Right cardiac atrium (tissue), 5 donors: ENCODE data around the gene MKI67. TPM values are rescaled to one million over a fixed set of nuclear protein-coding genes. Genes with fewer than 3 reads are reported as not detected.

Experiments
- ATAC-seq, 2 donors: fragments of 200-7000 bp; cut with Tn5 transposase; one replicate each; pipeline versions ENCODE4 v1.8.0 to v1.9.1; 2020; ENCODE audit warnings: moderate library complexity in 2 of 2, mild to moderate bottlenecking in 1 of 2
- DNase-seq, 3 donors: peaks; one replicate each; pipeline ENCODE4 v3.0.0-alpha.2; 2020
- H3K27ac ChIP-seq: one replicate; pipeline ENCODE4 v1.5.1; 2013; ENCODE audit warnings: mild to moderate bottlenecking, low read length, control low read depth, moderate library complexity
- H3K27me3 ChIP-seq: one replicate; pipeline ENCODE4 v1.6.1; 2013; ENCODE audit not compliant: control insufficient read depth, insufficient read depth
- H3K4me1 ChIP-seq: one replicate; pipeline ENCODE4 v1.6.1; 2013; ENCODE audit warnings: low read length; ENCODE audit not compliant: control insufficient read depth, insufficient read depth
- H3K4me3 ChIP-seq: one replicate; pipeline ENCODE4 v1.5.1; 2013; ENCODE audit warnings: low read length, control low read depth
- H3K9me3 ChIP-seq: one replicate; pipeline ENCODE4 v1.6.1; 2013; ENCODE audit warnings: low read length; ENCODE audit not compliant: control insufficient read depth
- WGBS: extraction: QIAGEN DNeasy Blood & Tissue Kit; methylation state at CpG from one replicate; pipeline ENCODE4 v1.1.7; 2013; 5-methylcytosine and 5-hydroxymethylcytosine counted together
- intact Hi-C, 4 donors: fragments of 100-400 bp; cut with DNase I; formaldehyde crosslinking; loops; one replicate each; pipeline versions ENCODE4 v1.11.0 to v1.14.0; 2022 to 2023
- polyA plus RNA-seq: library from polyadenylated mRNA; stranded (reverse); fragments of 200-250 nt; gene quantifications from one replicate; pipeline ENCODE4 v1.2.3, GENCODE V29; 2013
- total RNA-seq, 4 donors: library from RNA; stranded (reverse); fragmentation: NEBNext Ultra II Directional; extraction: Animal tissue kit (Norgen Biotek cat#: 25700); gene quantifications; one replicate each; pipeline ENCODE4 v1.2.1, GENCODE V29; 2021
- donor health status: healthy with polysubstance abuse.
- donor health status: DM: no; HTN: yes; CAD: no.
- donor health status: DM: no; HTN: no; CAD: no.
- donor health status: DM: no; HTN: yes; CAD: no; lungs with severe emphysema.
- donor health status: DM: yes; HTN: yes; CAD: no.

Gene MKI67
- total and polyA plus RNA-seq, 5 donors: 0.05 to 4.9 (median 0.45) TPM

- H3K4me3 ChIP-seq: no peak overlapping the region
- H3K27ac ChIP-seq: no peak overlapping the region
- no peak for DNase-seq
- intact Hi-C loops: no loop called here
- no peaks in the 10 kb centered on the region for H3K27me3 ChIP-seq
- no peak for ATAC-seq
- H3K4me1 ChIP-seq: no peaks in the 10 kb centered on the region
- H3K9me3 ChIP-seq: no peaks in the 10 kb centered on the region
Observed at GRCh38 chr10:128123846-128124245, 2.4 kb downstream of the MKI67 start.

GRCh38 chr10:128122931-128123330, 3.3 kb downstream of the MKI67 start:
- H3K4me3 ChIP-seq: no peak overlapping the region
- H3K4me1 ChIP-seq: no peaks in the 10 kb centered on the region
- DNase-seq (no peak), ATAC-seq (no peak)
- H3K27ac ChIP-seq: no peak overlapping the region
- no peaks in the 10 kb centered on the region for H3K9me3 ChIP-seq
- intact Hi-C loops: no loop called here
- WGBS: 78% methylated on average over 2 of the region's 2 CpGs
- no peaks in the 10 kb centered on the region for H3K27me3 ChIP-seq

GRCh38 chr10:128121750-128122412, 4.3 kb downstream of the MKI67 start:
- no peaks in the 10 kb centered on the region for H3K27me3 ChIP-seq

GRCh38 chr10:128116851-128117615, 9.2 kb downstream of the MKI67 start:
- no peaks in the 10 kb centered on the region for H3K9me3 ChIP-seq
- no peak overlapping the region for H3K27ac ChIP-seq
- intact Hi-C loops: no loop called here
- no peak for ATAC-seq
- H3K4me3 ChIP-seq: no peak overlapping the region
- no peak for DNase-seq
- no peaks in the 10 kb centered on the region for H3K4me1 ChIP-seq
- no peaks in the 10 kb centered on the region for H3K27me3 ChIP-seq
- 81% methylated on average over 13 of the region's 13 CpGs for WGBS

More at GRCh38 chr10:128121750-128122412, 4.3 kb downstream of the MKI67 start:
- no peak for DNase-seq
- no peak overlapping the region for H3K27ac ChIP-seq
- no peaks in the 10 kb centered on the region for H3K4me1 ChIP-seq
- intact Hi-C loops: no loop called here
- no peak for ATAC-seq
- H3K4me3 ChIP-seq: no peak overlapping the region
- no peaks in the 10 kb centered on the region for H3K9me3 ChIP-seq
- WGBS: 92% methylated on average over 5 of the region's 5 CpGs

GRCh38 chr10:128116187-128116586, 10.0 kb downstream of the MKI67 start:
- Histone ChIP-seq H3K27ac (no peak overlapping the region), H3K27me3 (no peaks in the 10 kb centered on the region), H3K9me3 (no peaks in the 10 kb centered on the region), H3K4me3 (no peak overlapping the region), H3K4me1 (no peaks in the 10 kb centered on the region)
- 85% methylated on average over 4 of the region's 4 CpGs for WGBS
- intact Hi-C loops: no loop called here
- no peak for DNase-seq
- no peak for ATAC-seq

GRCh38 chr10:128115356-128115755, 10.9 kb downstream of the MKI67 start:
- intact Hi-C loops: no loop called here
- no peak overlapping the region for H3K4me3 ChIP-seq
- no peaks in the 10 kb centered on the region for H3K27me3 ChIP-seq
- DNase-seq (no peak), ATAC-seq (no peak)
- no peak overlapping the region for H3K27ac ChIP-seq
- WGBS: 96% methylated on average over 8 of the region's 8 CpGs
- H3K9me3 ChIP-seq: no peaks in the 10 kb centered on the region
- no peaks in the 10 kb centered on the region for H3K4me1 ChIP-seq

GRCh38 chr10:128114901-128115300, 11.3 kb downstream of the MKI67 start:
- Histone ChIP-seq H3K27ac (no peak overlapping the region), H3K9me3 (no peaks in the 10 kb centered on the region), H3K4me1 (no peaks in the 10 kb centered on the region), H3K27me3 (no peaks in the 10 kb centered on the region), H3K4me3 (no peak overlapping the region)
- intact Hi-C loops: no loop called here
- ATAC-seq: no peak
- no peak for DNase-seq
- WGBS: 85% methylated on average over 2 of the region's 2 CpGs

GRCh38 chr10:128113026-128113425, 13.2 kb downstream of the MKI67 start:
- ATAC-seq (no peak), DNase-seq (no peak)
- H3K27me3 ChIP-seq: no peaks in the 10 kb centered on the region
- no peak overlapping the region for H3K4me3 ChIP-seq
- H3K4me1 ChIP-seq: no peaks in the 10 kb centered on the region
- H3K27ac ChIP-seq: no peak overlapping the region
- intact Hi-C loops: no loop called here
- 95% methylated on average over 13 of the region's 13 CpGs for WGBS
- no peaks in the 10 kb centered on the region for H3K9me3 ChIP-seq

GRCh38 chr10:128111696-128112095, 14.5 kb downstream of the MKI67 start:
- DNase-seq (no peak), ATAC-seq (no peak)
- 98% methylated on average over 6 of the region's 6 CpGs for WGBS
- H3K27me3 ChIP-seq: no peaks in the 10 kb centered on the region
- no peaks in the 10 kb centered on the region for H3K4me1 ChIP-seq
- H3K27ac ChIP-seq: no peak overlapping the region
- intact Hi-C loops: no loop called here
- H3K4me3 ChIP-seq: no peak overlapping the region
- H3K9me3 ChIP-seq: no peaks in the 10 kb centered on the region

- ATAC-seq: no peak
- over 99% methylated on average over 3 of the region's 3 CpGs for WGBS
- Histone ChIP-seq H3K27ac (no peak overlapping the region), H3K4me3 (no peak overlapping the region), H3K4me1 (no peaks in the 10 kb centered on the region), H3K27me3 (no peaks in the 10 kb centered on the region), H3K9me3 (no peaks in the 10 kb centered on the region)
- intact Hi-C loops: no loop called here
- no peak for DNase-seq
Observed at GRCh38 chr10:128110339-128110738, 15.9 kb downstream of the MKI67 start.

- WGBS: 94% methylated on average over 4 of the region's 4 CpGs
- H3K9me3 ChIP-seq: no peaks in the 10 kb centered on the region
- no peak overlapping the region for H3K27ac ChIP-seq
- H3K4me1 ChIP-seq: no peaks in the 10 kb centered on the region
- H3K4me3 ChIP-seq: no peak overlapping the region
- ATAC-seq: no peak
- H3K27me3 ChIP-seq: no peaks in the 10 kb centered on the region
- intact Hi-C loops: no loop called here
- no peak for DNase-seq
Observed at GRCh38 chr10:128109707-128110106, 16.5 kb downstream of the MKI67 start.
